WTC11 (cell line): ENCODE results near the gene C1orf174.

ENCODE experiments used
- ATF6 ChIP-seq: sonication (generic); formaldehyde crosslinking; IDR thresholded peaks from 2 replicates; pipeline ENCODE4 v1.8.1; 2023; ENCODE audit warnings: mild to moderate bottlenecking, missing genetic modification reagents
- CREM ChIP-seq: sonication (generic); formaldehyde crosslinking; IDR thresholded peaks from 2 replicates; pipeline ENCODE4 v1.8.1; 2022; ENCODE audit warnings: mild to moderate bottlenecking, missing genetic modification reagents, moderate library complexity
- CTCF ChIP-seq: fragments of 200-600 bp; IDR thresholded peaks from 2 replicates; pipeline ENCODE4 v1.8.0; 2022; ENCODE audit warnings: antibody characterized with exemption
- FOXK1 ChIP-seq: sonication (generic); formaldehyde crosslinking; IDR thresholded peaks from 2 replicates; pipeline ENCODE4 v1.8.0; 2022; ENCODE audit warnings: mild to moderate bottlenecking, moderate library complexity, missing genetic modification reagents
- NFE2L1 ChIP-seq: sonication (generic); formaldehyde crosslinking; IDR thresholded peaks from 2 replicates; pipeline ENCODE4 v1.8.1; 2023; ENCODE audit warnings: missing genetic modification reagents
- NR2C2 ChIP-seq: sonication (generic); formaldehyde crosslinking; IDR thresholded peaks from 2 replicates; pipeline ENCODE4 v1.8.0; 2022; ENCODE audit warnings: mild to moderate bottlenecking, missing genetic modification reagents
- ZNF263 ChIP-seq: sonication (generic); formaldehyde crosslinking; IDR thresholded peaks from 2 replicates; pipeline ENCODE4 v1.8.1; 2022; ENCODE audit warnings: low read depth, mild to moderate bottlenecking, moderate library complexity, missing genetic modification reagents
- TF ChIP-seq, protein P1 (sequence below): sonication (generic); formaldehyde crosslinking; IDR thresholded peaks from 2 replicates; pipeline ENCODE4 v1.8.0; 2022; ENCODE audit warnings: mild to moderate bottlenecking, missing genetic modification reagents

- TF ChIP-seq NR2C2 (CRISPR knock-in tag) (no peak), CTCF (no peak), FOXK1 (CRISPR knock-in tag) (no peak), CREM (CRISPR knock-in tag) (no peak), ATF6 (CRISPR knock-in tag) (no peak), ZNF263 (no peak), NFE2L1 (CRISPR knock-in tag) (no peak)
- TF ChIP-seq, protein P1, sequence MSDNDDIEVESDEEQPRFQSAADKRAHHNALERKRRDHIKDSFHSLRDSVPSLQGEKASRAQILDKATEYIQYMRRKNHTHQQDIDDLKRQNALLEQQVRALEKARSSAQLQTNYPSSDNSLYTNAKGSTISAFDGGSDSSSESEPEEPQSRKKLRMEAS (CRISPR knock-in tag), result no peak
Measured at GRCh38 chr1:3899754-3900149, 320 bp downstream of the C1orf174 start.
